Measurements from ENCODE around the gene VPS26C. TPM values are rescaled to one million over a fixed set of nuclear protein-coding genes. Genes with fewer than 3 reads are reported as not detected.

Gene VPS26C
- total and polyA plus RNA-seq, 2 of the 13 experiments (the other 11 are each of a cell fraction or from before 2014, with no cell fraction given), result 30.3 to 39.7 TPM

GRCh38 chr21:37182222-37182621 is 84.9 kb downstream of the VPS26C start:
- WGBS (ENCODE audit: low lambda C conversion rate), result 96% methylated on average over 6 of the region's 6 CpGs
- H4K20me1 ChIP-seq (ENCODE audit: insufficient read depth, low read length), result no peaks in the 10 kb centered on the region; the same call in 1 of the 2 replicates
- no TSS peak for BruUV-seq (replicated peaks)
- no peak overlapping the region for H3K27ac ChIP-seq (ENCODE audit: extremely low read length, insufficient read depth, low read length)
- intact Hi-C loops (cut with micrococcal nuclease; ENCODE audit: unreplicated experiment), result no loop called here
- ChIA-PET POLR2A (no interaction called here), CTCF (ENCODE audit: low intra/inter-chr PET ratio, low total read pairs) (no interaction called here)
- no peaks in the 10 kb centered on the region for H3K79me2 ChIP-seq (ENCODE audit: insufficient read depth, low read length)
- no peak overlapping the region for H2AFZ ChIP-seq (ENCODE audit: low read length)
- no peak for FAIRE-seq
- H3K4me1 ChIP-seq (ENCODE audit: insufficient read depth, low read length), result no peaks in the 10 kb centered on the region
- no peak overlapping the region for H3K9ac ChIP-seq (ENCODE audit: insufficient read depth, low read depth, low read length)
- ATAC-seq, result no peak
- H3K4me3 ChIP-seq (replicated peaks in 1 of 3; ENCODE audit: insufficient read depth in 1 of 3, low read depth in 2 of 3, low read length in 3 of 3), result no peak overlapping the region
- TF ChIP-seq RFXAP (CRISPR knock-in tag; IDR thresholded peaks at IDR 0.05; ENCODE audit: borderline replicate concordance) (no peak), HOMEZ (CRISPR knock-in tag; IDR thresholded peaks at IDR 0.05; ENCODE audit: low read depth) (no peak), HIVEP1 (CRISPR knock-in tag; IDR thresholded peaks at IDR 0.05) (no peak), SPEN (CRISPR knock-in tag; IDR thresholded peaks at IDR 0.05; ENCODE audit: low read depth) (no peak), GFI1 (CRISPR knock-in tag; IDR thresholded peaks at IDR 0.05; ENCODE audit: borderline replicate concordance) (no peak), RAD51 (IDR thresholded peaks at IDR 0.05; ENCODE audit: borderline replicate concordance) (no peak), ETV5 (CRISPR knock-in tag; IDR thresholded peaks at IDR 0.05; ENCODE audit: borderline replicate concordance) (no peak), KLF12 (CRISPR knock-in tag; IDR thresholded peaks at IDR 0.05; ENCODE audit: borderline replicate concordance) (no peak), CEBPB (IDR thresholded peaks at IDR 0.05; ENCODE audit: borderline replicate concordance, low read depth, low read length) (no peak), ZNF121 (CRISPR knock-in tag; IDR thresholded peaks at IDR 0.05) (no peak)
- no peaks in the 10 kb centered on the region for H3K27me3 ChIP-seq (ENCODE audit: control insufficient read depth in 1 of 2, insufficient read depth in 2 of 2, low read length in 2 of 2)
- H3K4me2 ChIP-seq (ENCODE audit: low read depth, low read length), result no peak overlapping the region
- H3K36me3 ChIP-seq (replicated peaks in 1 of 2; ENCODE audit: control insufficient read depth in 1 of 2, insufficient read depth in 2 of 2, low read length in 2 of 2), result peaks cover 20 to 68% of the 10 kb centered on the region in 2 experiments
- in situ Hi-C loops (cut with HindIII; ENCODE audit: extremely low pct_ligation_motif_present, low pct_unique_long_range_greater_than_20kb), result no loop called here
- H3K9me3 ChIP-seq (ENCODE audit: low read length), result no peaks in the 10 kb centered on the region
- DNase-seq (ENCODE audit: low spot score), result no peak

Data from HepG2 (cell line).